ENCODE measurements around the gene MPI.

Gene MPI

GRCh38 chr15:74844319-74845207 lies 45.3 kb upstream of the MPI start:
- no peak for DNase-seq (ENCODE audit: extremely low read depth, low read depth)
- TF ChIP-seq, protein P1, sequence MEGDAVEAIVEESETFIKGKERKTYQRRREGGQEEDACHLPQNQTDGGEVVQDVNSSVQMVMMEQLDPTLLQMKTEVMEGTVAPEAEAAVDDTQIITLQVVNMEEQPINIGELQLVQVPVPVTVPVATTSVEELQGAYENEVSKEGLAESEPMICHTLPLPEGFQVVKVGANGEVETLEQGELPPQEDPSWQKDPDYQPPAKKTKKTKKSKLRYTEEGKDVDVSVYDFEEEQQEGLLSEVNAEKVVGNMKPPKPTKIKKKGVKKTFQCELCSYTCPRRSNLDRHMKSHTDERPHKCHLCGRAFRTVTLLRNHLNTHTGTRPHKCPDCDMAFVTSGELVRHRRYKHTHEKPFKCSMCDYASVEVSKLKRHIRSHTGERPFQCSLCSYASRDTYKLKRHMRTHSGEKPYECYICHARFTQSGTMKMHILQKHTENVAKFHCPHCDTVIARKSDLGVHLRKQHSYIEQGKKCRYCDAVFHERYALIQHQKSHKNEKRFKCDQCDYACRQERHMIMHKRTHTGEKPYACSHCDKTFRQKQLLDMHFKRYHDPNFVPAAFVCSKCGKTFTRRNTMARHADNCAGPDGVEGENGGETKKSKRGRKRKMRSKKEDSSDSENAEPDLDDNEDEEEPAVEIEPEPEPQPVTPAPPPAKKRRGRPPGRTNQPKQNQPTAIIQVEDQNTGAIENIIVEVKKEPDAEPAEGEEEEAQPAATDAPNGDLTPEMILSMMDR (IDR thresholded peaks at IDR 0.05; ENCODE audit: low read depth, low read length) = no peak

GRCh38 chr15:74845208-74845568 lies 44.7 kb upstream of the MPI start:
- TF ChIP-seq, protein P1 (IDR thresholded peaks at IDR 0.05; ENCODE audit: low read depth, low read length) = no peak
- DNase-seq (ENCODE audit: extremely low read depth, low read depth) = no peak

- no peak for DNase-seq (ENCODE audit: extremely low read depth, low read depth)
- TF ChIP-seq, protein P1 (IDR thresholded peaks at IDR 0.05; ENCODE audit: low read depth, low read length) = no peak
These were observed 44.3 kb upstream of the MPI start for GRCh38 chr15:74845581-74845980.

DNA sequence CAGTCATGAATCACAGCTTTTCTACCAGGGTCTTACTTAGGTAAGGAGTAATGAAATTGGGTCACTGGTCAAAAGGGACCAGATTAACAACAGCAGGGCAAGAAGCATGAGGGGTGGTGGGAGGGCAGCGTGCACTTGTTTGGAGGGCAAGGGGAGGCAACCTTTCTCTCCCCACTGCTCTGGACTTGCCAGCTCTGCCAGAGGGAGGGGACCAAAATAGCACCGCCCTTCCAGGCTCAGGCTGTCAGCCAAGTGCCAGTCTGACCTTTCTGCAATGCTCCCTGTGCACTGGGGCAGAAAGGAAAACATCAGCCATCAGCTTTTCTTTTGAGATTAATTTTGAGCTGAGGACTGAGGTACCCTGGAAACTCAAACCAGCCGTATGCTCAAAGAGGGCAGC lies 42.4 kb upstream of the MPI start:
- no peak for DNase-seq (ENCODE audit: extremely low read depth, low read depth)
- TF ChIP-seq, protein P1 (IDR thresholded peaks at IDR 0.05; ENCODE audit: low read depth, low read length) = no peak

DNA sequence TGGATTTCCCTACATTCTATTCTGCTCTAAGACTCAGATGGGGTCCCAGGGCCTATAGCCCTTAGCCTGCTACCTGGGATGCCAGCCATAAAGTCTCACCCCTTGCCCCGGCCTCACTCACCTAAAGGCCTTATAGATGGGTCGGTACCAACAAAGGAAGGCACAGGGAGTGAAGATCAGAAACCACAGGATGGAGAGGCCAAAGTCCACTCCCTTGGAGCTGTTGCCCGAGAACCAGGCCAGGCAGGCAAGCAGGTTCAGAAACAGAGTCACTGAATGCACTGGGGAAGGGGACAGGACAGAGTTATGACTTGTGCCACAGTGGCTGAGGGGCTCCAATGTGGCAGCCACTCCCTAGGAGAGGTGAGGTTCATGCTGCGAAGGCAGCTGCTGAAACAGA lies 39.4 kb upstream of the MPI start:
- TF ChIP-seq, protein P1 (IDR thresholded peaks at IDR 0.05; ENCODE audit: low read depth, low read length) = no peak
- DNase-seq (ENCODE audit: extremely low read depth, low read depth) = no peak

GRCh38 chr15:74851960-74852359 lies 37.9 kb upstream of the MPI start:
- no peak for DNase-seq (ENCODE audit: extremely low read depth, low read depth)
- TF ChIP-seq, protein P1 (IDR thresholded peaks at IDR 0.05; ENCODE audit: low read depth, low read length) = no peak

- no peak for DNase-seq (ENCODE audit: extremely low read depth, low read depth)
These were observed 35.3 kb upstream of the MPI start for GRCh38 chr15:74854453-74855022.

More at GRCh38 chr15:74854453-74855022, 35.3 kb upstream of the MPI start:
- TF ChIP-seq, protein P1 (IDR thresholded peaks at IDR 0.05; ENCODE audit: low read depth, low read length) = no peak

Data from AG09319 (cell line).